ENCODE results near the gene C16orf90.
"Not testable (repeated sequence)": the region's sequence is repeated elsewhere in the genome, so short reads cannot be mapped to it uniquely, and the experiment has no call there.

C16orf90 gene

GRCh38 chr16:3511286-3512180, 16.2 kb upstream of the C16orf90 start:
- no peak for DNase-seq

- no peak for DNase-seq
Measured at GRCh38 chr16:3510416-3510815, 15.1 kb upstream of the C16orf90 start.

GRCh38 chr16:3509470-3509928, 14.2 kb upstream of the C16orf90 start:
- DNase-seq, result no peak

- DNase-seq, result no peak
Measured at GRCh38 chr16:3508736-3509135, 13.4 kb upstream of the C16orf90 start.

GRCh38 chr16:3503523-3503922, 8.2 kb upstream of the C16orf90 start:
- no peak for DNase-seq

- no peak for DNase-seq
Measured at GRCh38 chr16:3501783-3502400, 6.6 kb upstream of the C16orf90 start.

- not testable (repeated sequence) for DNase-seq
Measured at GRCh38 chr16:3501412-3501761, 6.1 kb upstream of the C16orf90 start.

- no peak for DNase-seq
Measured at GRCh38 chr16:3498988-3499387, 3.7 kb upstream of the C16orf90 start.

GRCh38 chr16:3497771-3498170, 2.5 kb upstream of the C16orf90 start:
- DNase-seq, result no peak

GRCh38 chr16:3496386-3496785, 1.1 kb upstream of the C16orf90 start:
- DNase-seq, result no peak

GRCh38 chr16:3494386-3494973, 809 bp downstream of the C16orf90 start:
- no peak for DNase-seq

- DNase-seq, result no peak
Measured at GRCh38 chr16:3492356-3492755, 2.9 kb downstream of the C16orf90 start.

GRCh38 chr16:3490911-3491629, 4.2 kb downstream of the C16orf90 start:
- no peak for DNase-seq

- no peak for DNase-seq
Measured at GRCh38 chr16:3488801-3489200, 6.5 kb downstream of the C16orf90 start.

- DNase-seq, result no peak
Measured at GRCh38 chr16:3487521-3488410, 7.5 kb downstream of the C16orf90 start.

GRCh38 chr16:3486506-3487215, 8.6 kb downstream of the C16orf90 start:
- DNase-seq, result no peak

GRCh38 chr16:3485821-3486505, 9.3 kb downstream of the C16orf90 start:
- no peak for DNase-seq

- DNase-seq, result no peak
Measured at GRCh38 chr16:3485097-3485745, 10.1 kb downstream of the C16orf90 start.

GRCh38 chr16:3484318-3485096, 10.8 kb downstream of the C16orf90 start:
- no peak for DNase-seq
